SU-DHL-6 (cell line): ENCODE data around the gene ACKR2.

Experiments used
- H2AFZ ChIP-seq: fragments of 200-600 bp; sonication (generic); 2 replicates; pipeline ENCODE4 v1.6.1; 2014; ENCODE audit warnings: low read depth, mild to moderate bottlenecking, moderate library complexity, mixed read lengths, antibody characterized with exemption, low read length; ENCODE audit not compliant: severe bottlenecking
- H3F3A ChIP-seq: fragments of 200-600 bp; shearing (Covaris generic); 2 replicates; pipeline ENCODE4 v1.6.0; 2016; ENCODE audit warnings: antibody characterized with exemption, mild to moderate bottlenecking; ENCODE audit not compliant: insufficient read depth
- H3K27ac ChIP-seq: fragments of 200-600 bp; sonication (generic); 2 replicates; pipeline ENCODE4 v1.5.1; 2016; ENCODE audit warnings: low read depth, mild to moderate bottlenecking, low read length, moderate library complexity, mixed read lengths
- H3K27me3 ChIP-seq: fragments of 200-600 bp; sonication (generic), shearing (Covaris generic); 2 replicates; pipeline ENCODE4 v1.6.0; 2014; ENCODE audit warnings: mild to moderate bottlenecking, low read length
- H3K36me3 ChIP-seq: fragments of 200-600 bp; sonication (generic); 2 replicates; pipeline ENCODE4 v1.6.1; 2014; ENCODE audit warnings: mild to moderate bottlenecking, low read length, mixed read lengths
- H3K4me2 ChIP-seq: fragments of 300-600, 200-600 bp; shearing (Covaris generic), sonication (generic); 2 replicates; pipeline ENCODE4 v1.6.0; 2014; ENCODE audit warnings: low read length, low read depth, mild to moderate bottlenecking; ENCODE audit not compliant: poor library complexity, severe bottlenecking
- H3K4me3 ChIP-seq: fragments of 200-600 bp; sonication (generic); 2 replicates; pipeline ENCODE4 v1.5.1; 2014; ENCODE audit warnings: antibody characterized with exemption, low read length, mild to moderate bottlenecking, mixed read lengths; ENCODE audit not compliant: insufficient read depth, poor library complexity, severe bottlenecking
- H3K79me2 ChIP-seq: fragments of 200-600 bp; sonication (generic); 2 replicates; pipeline ENCODE4 v1.6.1; 2014; ENCODE audit warnings: mild to moderate bottlenecking, low read length, moderate library complexity; ENCODE audit not compliant: insufficient read depth
- H3K9ac ChIP-seq: fragments of 200-600 bp; sonication (generic); 2 replicates; pipeline ENCODE4 v1.7.0; 2014; ENCODE audit warnings: mild to moderate bottlenecking, low read length
- H3K9me2 ChIP-seq: fragments of 200-600 bp; sonication (generic); replicated peaks from 2 replicates; pipeline ENCODE4 v1.6.1; 2014; ENCODE audit warnings: low read length; ENCODE audit not compliant: insufficient read depth
- H3K9me3 ChIP-seq: fragments of 200-600 bp; sonication (generic); 2 replicates; pipeline ENCODE4 v1.6.1; 2014; ENCODE audit warnings: low read length, mixed read lengths; ENCODE audit not compliant: insufficient read depth
- H4K20me1 ChIP-seq: fragments of 200-600 bp; sonication (generic); 2 replicates; pipeline ENCODE4 v1.6.1; 2014; ENCODE audit warnings: low read depth, mild to moderate bottlenecking, antibody characterized with exemption, low read length, moderate library complexity, mixed read lengths
- EZH2phosphoT487 ChIP-seq: fragments of 200-600 bp; sonication (generic), shearing (Covaris generic); conservative IDR thresholded peaks from 2 replicates; pipeline ENCODE4 v1.6.1; 2018; ENCODE audit warnings: mild to moderate bottlenecking, antibody characterized with exemption, low read length, moderate library complexity, mixed read lengths
- TF ChIP-seq, protein P1 (sequence below): fragments of 200-600 bp; sonication (generic); IDR thresholded peaks from one replicate; pipeline ENCODE4 v1.5.1; 2017; ENCODE audit warnings: antibody characterized with exemption, mild to moderate bottlenecking, low read length, moderate library complexity; ENCODE audit not compliant: insufficient read depth, poor library complexity, severe bottlenecking

Gene ACKR2

DNA sequence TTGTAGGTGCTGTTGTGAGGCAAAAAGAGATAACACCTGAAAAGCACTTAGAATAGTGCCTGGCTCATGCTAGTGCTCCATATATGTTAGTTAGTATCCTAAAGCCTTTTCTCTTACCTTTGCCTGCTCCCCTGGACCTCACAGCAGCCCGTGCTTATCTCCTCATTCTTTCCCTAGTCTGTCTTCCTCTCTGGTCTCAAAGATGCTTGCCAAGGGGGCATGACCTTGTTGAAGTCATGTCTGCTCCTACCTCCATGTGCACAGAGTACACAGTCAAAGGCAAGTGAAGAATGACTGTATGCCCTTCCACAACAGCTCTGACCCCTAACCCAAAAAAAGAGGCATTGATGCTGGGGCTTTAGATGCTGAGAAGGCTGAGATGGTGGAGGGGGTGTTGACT lies 67.2 kb downstream of the ACKR2 start:
- H3K9me3 ChIP-seq, result no peaks in the 10 kb centered on the region
- TF ChIP-seq, protein P1, sequence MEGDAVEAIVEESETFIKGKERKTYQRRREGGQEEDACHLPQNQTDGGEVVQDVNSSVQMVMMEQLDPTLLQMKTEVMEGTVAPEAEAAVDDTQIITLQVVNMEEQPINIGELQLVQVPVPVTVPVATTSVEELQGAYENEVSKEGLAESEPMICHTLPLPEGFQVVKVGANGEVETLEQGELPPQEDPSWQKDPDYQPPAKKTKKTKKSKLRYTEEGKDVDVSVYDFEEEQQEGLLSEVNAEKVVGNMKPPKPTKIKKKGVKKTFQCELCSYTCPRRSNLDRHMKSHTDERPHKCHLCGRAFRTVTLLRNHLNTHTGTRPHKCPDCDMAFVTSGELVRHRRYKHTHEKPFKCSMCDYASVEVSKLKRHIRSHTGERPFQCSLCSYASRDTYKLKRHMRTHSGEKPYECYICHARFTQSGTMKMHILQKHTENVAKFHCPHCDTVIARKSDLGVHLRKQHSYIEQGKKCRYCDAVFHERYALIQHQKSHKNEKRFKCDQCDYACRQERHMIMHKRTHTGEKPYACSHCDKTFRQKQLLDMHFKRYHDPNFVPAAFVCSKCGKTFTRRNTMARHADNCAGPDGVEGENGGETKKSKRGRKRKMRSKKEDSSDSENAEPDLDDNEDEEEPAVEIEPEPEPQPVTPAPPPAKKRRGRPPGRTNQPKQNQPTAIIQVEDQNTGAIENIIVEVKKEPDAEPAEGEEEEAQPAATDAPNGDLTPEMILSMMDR, result no peak
- no peaks in the 10 kb centered on the region for H3K27me3 ChIP-seq
- H4K20me1 ChIP-seq, result no peaks in the 10 kb centered on the region
- no peak overlapping the region for H2AFZ ChIP-seq
- no peaks in the 10 kb centered on the region; the same call in 1 of the 2 replicates for H3F3A ChIP-seq
- no peaks in the 10 kb centered on the region for H3K9me2 ChIP-seq
- no peaks in the 10 kb centered on the region for H3K79me2 ChIP-seq
- H3K4me3 ChIP-seq, result no peak overlapping the region
- H3K36me3 ChIP-seq, result no peaks in the 10 kb centered on the region
- no peak overlapping the region for H3K4me2 ChIP-seq
- no peak overlapping the region for H3K27ac ChIP-seq
- H3K9ac ChIP-seq, result no peak overlapping the region

DNA sequence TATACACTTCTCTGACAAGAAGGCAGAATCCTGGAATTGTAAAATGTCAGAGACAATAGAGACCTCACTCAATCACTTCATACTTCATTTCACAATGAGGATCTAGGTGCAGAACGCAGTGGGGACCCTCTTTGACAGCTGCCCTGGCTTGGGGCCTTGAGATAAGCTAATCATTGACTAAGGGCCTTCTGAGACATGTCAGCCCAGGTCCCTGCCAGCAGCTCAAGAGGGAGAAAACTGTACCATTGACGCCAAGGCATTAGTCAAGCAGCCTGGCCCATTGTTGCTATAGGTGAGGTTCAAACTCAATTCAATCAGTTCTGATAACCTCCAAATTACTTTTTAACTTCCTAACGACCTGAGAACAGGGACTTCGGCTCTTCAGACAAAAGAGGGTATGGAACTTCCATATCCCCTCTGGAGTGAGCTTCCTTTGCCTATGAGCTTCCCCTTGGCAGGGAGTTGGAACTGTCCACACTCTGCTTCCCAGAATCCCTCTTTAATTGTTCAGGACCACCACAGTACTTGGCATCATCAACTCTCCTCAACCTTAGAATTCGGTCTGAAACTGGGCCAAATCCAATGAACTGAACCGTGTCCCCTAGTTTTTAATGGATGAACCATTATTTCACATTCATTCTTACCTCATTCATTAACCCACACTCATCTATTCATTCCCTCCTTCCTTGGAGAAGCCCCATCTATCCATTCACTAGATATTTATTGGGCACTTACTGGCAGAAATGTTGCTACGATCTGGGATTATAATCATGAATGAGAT lies 67.9 kb downstream of the ACKR2 start:
- Histone ChIP-seq H3K27me3 (no peaks in the 10 kb centered on the region), H2AFZ (no peak overlapping the region), H3K4me2 (no peak overlapping the region), H3K79me2 (no peaks in the 10 kb centered on the region), H3K4me3 (no peak overlapping the region), H3K27ac (no peak overlapping the region), H3K9me3 (no peaks in the 10 kb centered on the region), H3K36me3 (no peaks in the 10 kb centered on the region), H4K20me1 (no peaks in the 10 kb centered on the region), H3K9me2 (no peaks in the 10 kb centered on the region), H3K9ac (no peak overlapping the region), H3F3A (no peaks in the 10 kb centered on the region; the same call in 1 of the 2 replicates)
- TF ChIP-seq, protein P1, result no peak
- TF ChIP-seq EZH2phosphoT487, result no peak

DNA sequence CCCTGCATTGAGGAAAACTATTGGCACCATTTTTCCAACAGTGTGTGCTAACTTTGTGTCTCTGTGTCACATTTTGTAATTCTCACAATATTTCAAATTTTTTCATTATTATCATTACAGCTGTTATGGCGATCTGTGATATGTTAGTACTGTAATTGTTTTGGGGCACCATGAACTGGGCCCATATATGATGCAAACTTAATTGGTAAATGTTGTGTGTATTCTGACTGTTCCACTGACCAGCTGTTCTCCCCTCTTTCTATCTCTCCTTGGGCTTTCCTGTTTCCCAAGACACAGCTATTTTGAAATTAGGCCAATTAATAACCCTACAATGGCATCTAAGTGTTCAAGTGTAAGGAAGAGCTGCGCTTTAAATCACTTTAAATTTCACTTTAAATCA lies 68.6 kb downstream of the ACKR2 start:
- H4K20me1 ChIP-seq, result no peaks in the 10 kb centered on the region
- no peaks in the 10 kb centered on the region for H3K27me3 ChIP-seq
- no peak overlapping the region for H3K4me3 ChIP-seq
- no peak overlapping the region for H2AFZ ChIP-seq
- TF ChIP-seq, protein P1, result no peak
- TF ChIP-seq EZH2phosphoT487, result no peak
- no peaks in the 10 kb centered on the region for H3K9me3 ChIP-seq
- no peaks in the 10 kb centered on the region for H3K36me3 ChIP-seq
- H3F3A ChIP-seq, result no peaks in the 10 kb centered on the region; the same call in 1 of the 2 replicates
- no peak overlapping the region for H3K9ac ChIP-seq
- no peaks in the 10 kb centered on the region for H3K79me2 ChIP-seq
- no peaks in the 10 kb centered on the region for H3K9me2 ChIP-seq
- no peak overlapping the region for H3K4me2 ChIP-seq
- H3K27ac ChIP-seq, result no peak overlapping the region
